ENCODE data around the gene EMCN.

- TF ChIP-seq REST (IDR thresholded peaks at IDR 0.05; ENCODE audit: insufficient replicate concordance, low read depth) (no peak), CTCF (IDR thresholded peaks at IDR 0.05; ENCODE audit: insufficient read depth, low read length) (no peak)
Measured at GRCh38 chr4:100545427-100545826, 27.6 kb upstream of the EMCN start.

Measured in HL-60 (cell line).